Stimulated activated CD4-positive, alpha-beta T cell treated with anti-CD3 and anti-CD28 coated beads, TNF-alpha, amount 100 ng/mL, for 24 hours (primary cell): Measurements from ENCODE around the gene GDPD2.

ENCODE experiments used
- DNase-seq, 3 experiments: peaks; one replicate each; pipeline ENCODE4 v3.0.0-alpha.2; 2020; ENCODE audit warnings: low read depth in 3 of 3

GDPD2 gene

DNA sequence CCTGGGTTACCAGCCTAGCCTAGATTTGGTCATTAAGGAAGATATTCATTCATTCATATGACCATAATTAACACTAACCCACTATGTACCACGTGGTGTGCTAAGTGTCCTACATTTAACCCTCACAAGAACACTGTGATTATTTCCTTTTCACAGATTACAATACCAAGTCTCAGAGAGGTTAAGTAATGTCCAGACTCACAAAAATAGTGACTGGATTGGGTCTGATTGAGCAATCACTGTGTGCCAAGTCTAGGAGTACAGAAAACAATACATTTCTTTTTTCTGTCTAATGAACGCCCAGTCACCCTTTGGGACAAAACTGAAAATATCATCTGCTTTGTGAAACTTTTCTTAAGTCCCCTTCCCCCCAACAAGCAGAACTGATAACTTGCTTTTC, 13.9 kb downstream of the GDPD2 start:
- DNase-seq, result no peak

DNA sequence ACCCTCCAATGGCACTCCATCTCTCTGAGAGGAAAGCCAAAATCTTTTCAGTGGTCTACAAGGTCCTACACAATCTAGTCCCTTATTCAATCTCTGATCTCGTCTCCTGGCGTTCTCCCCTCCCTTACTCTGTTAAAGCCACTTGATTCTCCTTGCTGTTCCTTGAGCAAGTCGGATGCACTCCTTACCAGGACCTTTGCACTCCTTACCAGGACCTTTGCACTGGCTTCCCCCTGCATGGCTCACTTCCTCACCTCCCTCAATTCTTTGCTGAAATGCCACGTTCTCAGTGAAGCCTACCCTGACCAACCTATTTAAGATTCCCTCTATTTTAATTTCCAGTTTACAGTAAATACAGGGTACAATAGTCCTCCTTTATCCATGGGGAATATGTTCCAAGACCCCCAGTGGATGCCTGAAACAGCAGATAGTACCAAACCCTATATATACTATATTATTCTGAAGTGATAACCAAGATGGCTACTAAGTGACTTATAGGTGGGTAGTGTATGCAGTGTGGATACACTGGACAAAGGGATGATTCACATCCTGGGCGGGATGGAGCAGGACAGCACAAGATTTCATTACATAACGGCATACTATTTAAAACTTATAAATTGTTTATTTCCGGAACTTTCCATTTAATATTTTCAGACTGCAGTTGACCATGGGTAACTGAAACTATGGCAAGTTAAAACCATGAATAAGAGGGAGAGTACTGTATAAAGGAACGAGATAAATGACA, 15.0 kb downstream of the GDPD2 start:
- DNase-seq, result no peak

DNA sequence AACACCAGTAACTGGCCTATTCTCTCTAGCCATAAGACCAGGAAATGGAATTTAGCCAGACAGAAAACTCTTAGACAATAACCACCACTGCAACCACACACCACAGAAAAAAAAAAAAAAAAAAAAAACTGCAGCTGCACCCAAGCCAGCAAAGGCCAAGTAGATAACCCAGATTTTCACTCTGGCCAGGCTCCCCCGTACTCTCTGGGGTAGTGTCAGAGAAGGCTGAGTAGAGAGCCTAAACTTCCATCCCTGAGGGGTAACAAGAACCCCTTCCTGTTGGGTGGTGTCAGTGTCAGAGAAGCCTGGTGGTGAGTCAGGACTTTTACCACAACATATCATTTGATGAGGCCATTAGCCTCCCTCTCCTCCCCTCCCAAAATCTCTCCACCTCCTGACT, 15.9 kb downstream of the GDPD2 start:
- DNase-seq, result no peak

GRCh38 chrX:70442224-70442623, 19.1 kb downstream of the GDPD2 start:
- no peak for DNase-seq

- DNase-seq, result no peak
Measured at GRCh38 chrX:70444326-70444945, 21.3 kb downstream of the GDPD2 start, which contains the start of gene DLG3. DLG3 (plus strand) TSS chrX:70444835; CDS start chrX:70445202, 367 bp downstream.

GRCh38 chrX:70444946-70445656, 22.0 kb downstream of the GDPD2 start:
- DNase-seq, result no peak

DNA sequence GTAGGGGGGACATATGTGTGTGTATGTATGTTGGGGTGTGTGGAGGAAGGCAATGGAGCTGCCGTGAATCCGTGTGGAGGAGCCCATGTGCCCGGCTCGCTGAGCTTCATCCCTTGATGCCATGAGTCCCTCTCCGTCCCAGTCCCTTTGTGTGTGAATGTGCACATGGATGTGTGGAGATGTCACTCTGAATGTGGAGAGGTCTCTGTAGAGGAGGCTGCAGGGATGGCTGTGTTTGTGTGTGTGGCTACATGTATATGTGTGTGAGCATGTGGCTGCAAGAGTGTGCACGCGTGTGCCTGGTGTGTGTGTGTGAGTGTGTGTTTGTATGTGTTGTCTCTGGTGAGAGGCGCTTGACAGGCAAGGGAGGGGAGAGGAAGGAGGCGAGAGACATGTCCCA, 22.8 kb downstream of the GDPD2 start:
- DNase-seq, result no peak

DNA sequence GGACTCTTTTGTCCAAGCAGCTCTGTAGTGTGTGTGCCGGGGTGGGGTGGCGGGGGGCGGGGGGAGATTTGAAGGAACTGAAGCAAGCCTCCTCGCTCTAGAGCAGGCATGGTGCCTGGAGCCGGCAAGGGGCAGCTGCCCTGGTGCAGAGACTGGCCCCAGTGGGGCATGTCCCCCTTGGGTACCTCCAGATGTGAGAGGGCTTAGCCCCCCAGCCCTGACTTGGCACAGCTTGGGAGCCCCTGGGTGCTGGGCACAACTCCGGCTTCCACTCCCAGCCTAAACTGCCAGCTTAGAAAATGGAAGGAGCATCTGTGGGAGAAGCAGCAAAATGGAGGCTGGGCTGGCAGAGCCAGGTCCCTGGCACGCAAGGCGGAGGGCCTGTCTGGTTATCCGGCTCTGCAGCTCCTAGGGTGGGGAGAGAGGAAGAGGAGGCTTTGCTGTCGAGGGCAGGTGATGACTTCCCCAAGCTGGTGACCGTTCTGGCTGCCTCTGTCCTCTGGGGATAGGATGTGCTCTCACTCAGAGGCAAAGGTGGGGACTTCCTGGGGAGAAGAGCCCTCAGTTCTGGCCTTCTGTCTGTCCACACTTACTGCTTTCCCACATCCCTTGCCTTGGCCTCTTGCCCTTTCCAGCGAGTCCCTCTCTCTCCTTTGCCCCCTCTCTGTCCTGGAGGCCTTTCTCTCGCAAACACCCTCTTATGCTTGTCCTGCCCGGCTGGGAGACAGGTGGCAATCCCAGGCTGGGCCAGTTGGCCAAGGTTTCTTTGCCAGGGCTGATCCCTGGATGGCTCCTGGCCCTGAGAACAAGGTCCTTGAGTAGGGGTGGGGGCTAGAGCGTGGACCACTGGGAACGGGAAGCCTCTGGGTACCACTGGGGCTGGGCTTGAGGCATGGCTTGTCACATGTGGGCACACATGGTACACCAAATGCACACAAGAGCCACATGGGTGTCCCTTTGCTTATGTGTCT, 23.6 kb downstream of the GDPD2 start:
- no peak for DNase-seq

DNA sequence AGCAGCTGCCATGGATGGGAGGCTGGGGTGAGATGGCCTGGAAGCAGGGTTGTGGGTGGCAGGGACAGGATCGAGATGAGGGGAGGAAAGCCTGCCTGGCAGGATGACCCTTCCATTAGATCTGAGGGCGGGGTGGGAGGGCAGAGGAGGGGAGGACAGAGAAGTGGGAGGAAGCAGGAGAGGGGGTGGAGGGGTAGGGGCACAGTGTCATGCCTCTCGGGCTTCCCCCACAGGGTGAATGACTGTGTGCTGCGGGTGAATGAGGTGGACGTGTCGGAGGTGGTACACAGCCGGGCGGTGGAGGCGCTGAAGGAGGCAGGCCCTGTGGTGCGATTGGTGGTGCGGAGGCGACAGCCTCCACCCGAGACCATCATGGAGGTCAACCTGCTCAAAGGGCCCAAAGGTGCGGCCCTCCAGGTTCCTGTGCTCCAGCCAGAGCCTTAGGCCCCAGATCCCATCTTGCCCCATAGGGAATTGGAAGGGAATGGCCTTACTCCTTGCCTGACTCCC, 26.4 kb downstream of the GDPD2 start:
- DNase-seq, result no peak

DNA sequence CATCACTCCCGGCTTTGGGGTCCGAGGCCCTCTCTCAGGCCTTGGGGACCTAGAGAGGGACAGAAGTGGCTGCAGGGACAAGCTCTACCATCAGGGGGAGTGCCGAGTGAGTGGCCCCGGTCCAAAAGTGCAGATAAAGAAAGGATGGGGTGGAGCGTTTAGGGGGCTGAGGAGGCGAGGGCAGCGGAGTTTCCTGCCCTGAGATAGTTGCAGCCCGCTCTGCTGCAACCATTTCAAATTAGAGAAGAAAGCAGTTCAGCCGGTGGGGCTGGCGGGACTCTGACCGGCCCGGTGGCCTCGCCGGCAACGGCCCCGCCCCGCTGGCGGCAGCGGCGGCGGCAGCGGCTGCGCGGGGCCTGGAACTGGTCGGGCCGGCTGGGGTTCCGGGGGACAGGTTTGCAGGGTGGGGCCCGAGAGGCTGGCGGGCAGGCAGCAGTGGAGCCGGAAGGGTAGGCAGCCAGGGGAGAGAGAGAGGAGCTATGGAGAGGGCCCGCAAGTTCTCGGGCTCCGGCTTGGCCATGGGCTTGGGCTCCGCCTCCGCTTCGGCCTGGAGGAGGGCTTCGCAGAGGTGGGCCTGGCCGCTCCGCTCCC, 29.1 kb downstream of the GDPD2 start:
- DNase-seq, result peak in 1 of 3 experiments; percentile 57

DNA sequence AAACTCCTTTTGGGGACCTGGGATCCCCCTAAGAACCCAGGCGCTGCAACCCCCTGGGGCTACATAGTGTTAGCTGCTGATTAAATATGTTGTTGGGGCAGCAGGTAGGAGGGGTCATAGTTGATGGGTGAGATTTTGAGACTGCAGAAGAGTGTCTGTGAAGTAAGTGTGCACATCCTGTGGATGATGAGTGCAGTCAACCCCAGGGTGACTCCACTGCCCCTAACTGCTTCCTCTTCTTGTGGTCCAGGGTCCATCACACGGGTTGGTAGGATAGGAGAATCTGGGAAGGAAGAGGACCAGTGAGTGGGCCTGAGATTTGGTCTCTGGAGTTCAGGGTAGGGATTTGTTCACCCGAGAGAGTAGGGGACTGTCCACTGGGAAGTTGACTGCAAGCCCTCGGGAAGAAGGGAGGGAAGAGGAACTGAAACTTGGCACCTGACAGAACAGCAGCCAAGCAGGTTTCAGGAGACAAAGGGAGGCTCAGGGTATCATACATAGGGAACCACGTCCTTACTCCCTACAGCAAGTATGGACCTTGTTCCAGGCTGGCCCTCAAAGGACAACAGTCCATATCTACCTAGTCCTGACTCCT, 30.0 kb downstream of the GDPD2 start:
- no peak for DNase-seq

- DNase-seq, result peak; percentile 19 to 62 (median 34)
Measured at GRCh38 chrX:70454441-70455365, 31.6 kb downstream of the GDPD2 start.

DNA sequence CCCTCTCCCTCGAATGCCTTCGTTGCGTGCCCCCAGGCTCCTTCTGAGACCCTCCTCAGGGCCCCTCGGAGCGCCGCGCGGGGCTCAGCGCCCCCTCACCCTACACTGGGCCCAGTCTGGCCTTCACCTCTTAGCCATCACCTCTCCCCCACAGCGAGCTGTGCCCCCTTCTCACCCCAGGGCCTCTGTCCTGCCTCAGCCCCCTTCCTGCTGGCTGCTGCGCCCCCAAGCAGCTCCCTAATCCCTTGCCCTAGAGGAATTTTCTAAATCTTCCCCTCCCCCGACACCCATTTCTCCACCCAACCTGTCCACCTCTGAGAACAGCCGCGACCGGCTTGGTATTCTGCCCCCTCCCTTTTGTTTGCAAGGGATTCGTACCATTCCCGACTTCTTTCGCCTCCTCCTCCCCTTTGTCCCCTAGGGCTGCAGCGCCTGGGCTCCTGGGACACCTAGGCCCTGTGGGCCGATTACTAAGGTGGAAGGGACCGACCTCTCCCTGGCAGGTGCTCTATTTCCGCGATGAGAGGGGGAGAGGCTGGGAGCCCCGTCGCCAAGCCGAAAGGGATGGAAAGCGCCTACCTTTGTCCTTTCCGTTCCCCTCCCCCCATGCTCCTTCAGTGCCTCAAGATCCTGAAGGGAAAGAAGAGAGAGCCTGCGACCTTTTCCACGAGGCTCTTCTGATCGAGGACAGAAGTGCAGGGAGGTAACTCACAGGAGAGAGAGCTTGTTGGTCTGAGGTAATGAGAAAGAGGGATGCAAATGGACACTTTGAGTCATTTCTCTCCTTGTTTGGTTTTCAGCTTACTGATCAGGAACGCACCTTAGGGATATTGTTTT, 32.5 kb downstream of the GDPD2 start:
- no peak for DNase-seq

DNA sequence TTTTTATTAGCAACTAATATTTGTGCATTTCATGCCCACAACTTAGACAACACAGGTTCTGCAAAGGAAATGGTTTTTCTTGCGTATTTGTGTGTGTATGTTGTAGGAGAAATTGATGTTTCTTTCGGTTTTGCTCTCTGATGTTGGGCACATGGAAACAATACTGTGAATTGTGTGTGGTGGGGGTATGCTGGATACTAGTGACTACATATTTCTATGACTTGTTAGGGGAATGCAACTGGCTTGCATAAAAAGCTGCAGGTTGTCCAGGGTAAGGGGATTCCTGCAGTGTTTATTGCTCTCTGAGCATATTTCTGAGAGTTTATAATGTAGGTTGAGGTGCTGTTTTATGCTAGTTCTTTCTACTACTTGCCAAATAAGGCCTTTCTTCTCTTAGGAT, 33.1 kb downstream of the GDPD2 start:
- no peak for DNase-seq

GRCh38 chrX:70461026-70461425, 37.9 kb downstream of the GDPD2 start:
- no peak for DNase-seq

GRCh38 chrX:70464051-70464450, 40.9 kb downstream of the GDPD2 start:
- DNase-seq, result no peak

DNA sequence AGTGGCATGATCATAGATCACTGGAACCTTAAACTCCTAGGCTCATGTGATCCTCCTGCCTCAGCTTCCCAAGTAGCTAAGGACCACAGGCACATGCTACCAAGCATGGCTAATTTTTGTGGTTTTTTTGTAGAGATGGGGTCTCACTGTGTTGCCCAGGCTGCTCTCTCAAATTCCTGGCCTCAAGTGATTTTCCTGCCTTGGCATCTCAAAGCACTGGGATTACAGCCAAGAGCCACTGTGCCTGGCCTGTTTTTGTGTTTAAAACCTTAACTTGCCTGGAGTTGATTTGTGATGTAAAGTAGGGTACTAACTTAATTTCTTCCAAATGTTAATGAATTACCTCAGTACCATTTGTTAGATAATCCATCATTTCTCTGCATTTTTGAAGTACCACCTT, 43.9 kb downstream of the GDPD2 start:
- no peak for DNase-seq

DNA sequence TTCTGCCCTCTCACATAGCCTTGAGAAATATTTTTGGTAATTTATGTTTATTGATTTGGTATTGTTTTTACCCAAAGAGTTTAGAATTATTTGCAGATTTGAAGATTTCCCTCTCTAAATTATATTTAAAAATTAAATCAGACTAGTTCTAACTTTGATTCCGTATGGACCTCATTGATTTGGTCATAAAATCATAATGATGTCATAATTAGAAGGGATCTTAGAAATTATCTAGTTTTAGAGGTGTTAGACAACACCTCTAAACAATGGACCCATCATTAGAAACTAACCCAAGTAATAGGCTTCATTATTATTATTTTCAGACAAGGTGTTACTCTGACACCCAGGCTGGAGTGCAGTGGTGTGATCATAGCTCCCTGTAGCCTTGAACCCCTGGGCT, 45.6 kb downstream of the GDPD2 start:
- no peak for DNase-seq

GRCh38 chrX:70470850-70471289, 47.8 kb downstream of the GDPD2 start:
- DNase-seq, result no peak
